ENCODE data around the gene STX4.
"Not testable (repeated sequence)": the region's sequence is repeated elsewhere in the genome, so short reads cannot be mapped to it uniquely, and the experiment has no call there.

The STX4 gene

DNA sequence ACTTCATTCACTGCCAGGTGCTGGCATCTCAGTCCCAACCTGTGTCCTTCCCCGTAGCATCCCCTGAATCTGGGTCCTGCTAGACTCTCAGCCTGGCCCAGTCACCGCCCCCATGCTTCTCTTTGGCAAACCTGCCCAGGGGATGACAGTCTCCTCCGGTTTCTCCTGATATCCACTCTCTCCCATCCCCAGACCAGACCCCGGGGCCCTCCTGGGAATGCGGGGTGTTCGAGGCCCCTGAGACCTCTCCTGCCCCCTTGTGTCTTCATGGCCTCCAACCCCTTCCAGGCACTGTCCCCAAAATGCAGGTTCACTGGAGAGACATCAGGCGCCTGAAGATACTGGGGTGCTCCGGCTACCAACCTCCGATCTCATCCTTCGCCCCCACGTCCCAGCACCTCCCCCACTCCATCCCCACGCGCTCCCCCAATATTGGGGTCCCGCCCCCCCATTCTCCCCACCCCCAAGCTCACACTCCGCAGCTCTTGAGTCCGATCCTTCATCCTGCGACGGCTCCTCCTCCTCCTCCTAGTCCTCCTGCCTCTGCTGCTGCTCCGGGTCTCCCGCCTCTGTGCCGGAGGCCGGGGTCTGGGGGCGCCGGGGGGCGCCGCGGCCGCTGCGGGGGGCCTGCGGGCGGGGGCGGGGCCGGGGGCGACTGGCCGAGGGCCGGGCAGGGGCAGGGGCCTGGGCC is 23.3 kb upstream of the STX4 start:
- no peaks in the 10 kb centered on the region for H3K36me3 ChIP-seq (ENCODE audit: insufficient read depth, low read depth, low read length)
- H3K4me1 ChIP-seq (ENCODE audit: insufficient read depth, low read length): peaks cover 3% of the 10 kb centered on the region; the same call in 1 of the 2 replicates
- H3K4me3 ChIP-seq (ENCODE audit: low read length): peak overlapping the region; percentile 65
- peak overlapping the region; percentile 2; the same call in 1 of the 2 replicates for H3K9ac ChIP-seq (ENCODE audit: low read depth, low read length)
- H3K27me3 ChIP-seq (ENCODE audit: insufficient read depth, low read length): peaks cover 22% of the 10 kb centered on the region
- H3K27ac ChIP-seq (ENCODE audit: low read length): no peak overlapping the region
- H3K9me3 ChIP-seq (ENCODE audit: insufficient read depth, low read depth, low read length): no peaks in the 10 kb centered on the region

DNA sequence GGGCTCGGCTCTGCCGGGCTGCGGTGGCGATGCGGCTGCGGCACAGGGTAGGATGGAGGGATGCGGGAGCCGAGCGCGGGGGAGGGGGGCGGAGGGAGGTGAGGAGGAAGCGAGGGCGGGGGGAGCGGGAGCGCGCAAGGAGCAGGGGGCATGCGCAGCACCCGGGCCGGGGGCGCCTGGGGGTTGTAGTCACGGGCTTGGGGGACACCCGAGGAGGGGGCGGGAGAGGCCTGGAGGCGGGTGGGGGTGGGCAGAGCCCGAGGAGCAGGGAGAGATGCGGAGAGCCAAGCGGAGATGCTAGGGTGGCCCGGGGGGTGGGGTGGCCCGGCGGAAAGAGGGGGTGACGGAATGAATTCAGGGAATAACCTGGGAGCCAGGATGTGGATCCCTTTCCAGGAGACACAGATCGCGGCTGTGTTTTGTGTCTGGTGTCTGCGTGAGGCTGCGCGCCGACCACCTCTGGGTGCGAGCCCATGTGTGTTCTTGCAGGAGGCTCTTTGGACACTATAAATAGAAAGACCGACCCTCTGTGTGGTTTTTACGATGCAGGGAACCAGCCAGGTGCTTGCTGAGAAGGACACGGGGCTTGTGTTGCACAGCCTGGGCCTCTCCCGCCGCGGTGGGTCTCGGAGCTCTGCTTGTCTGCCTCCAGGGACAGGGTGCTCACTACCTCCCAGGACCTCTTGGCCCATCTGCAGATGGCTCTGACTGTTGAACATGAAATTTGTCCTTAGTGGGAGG is 22.6 kb upstream of the STX4 start, which contains the start of gene STX1B:
STX1B (minus strand) TSS at position 54 of the 741 bp plus-strand sequence. CDS start 242 bp downstream, outside the sequence.
- no peak within 1 kb of the TSS for H3K27ac ChIP-seq (ENCODE audit: low read length)
- H3K4me3 ChIP-seq (ENCODE audit: low read length): peak within 1 kb of the TSS; percentile 72
- H3K9me3 ChIP-seq (ENCODE audit: insufficient read depth, low read depth, low read length): no peaks in the 10 kb centered on the region
- H3K4me1 ChIP-seq (ENCODE audit: insufficient read depth, low read length): peaks cover 3% of the 10 kb centered on the region; the same call in 1 of the 2 replicates
- H3K9ac ChIP-seq (ENCODE audit: low read depth, low read length): peak within 1 kb of the TSS; percentile 2; the same call in 1 of the 2 replicates
- no peaks in the 10 kb centered on the region for H3K36me3 ChIP-seq (ENCODE audit: insufficient read depth, low read depth, low read length)
- peaks cover 22% of the 10 kb centered on the region for H3K27me3 ChIP-seq (ENCODE audit: insufficient read depth, low read length)

DNA sequence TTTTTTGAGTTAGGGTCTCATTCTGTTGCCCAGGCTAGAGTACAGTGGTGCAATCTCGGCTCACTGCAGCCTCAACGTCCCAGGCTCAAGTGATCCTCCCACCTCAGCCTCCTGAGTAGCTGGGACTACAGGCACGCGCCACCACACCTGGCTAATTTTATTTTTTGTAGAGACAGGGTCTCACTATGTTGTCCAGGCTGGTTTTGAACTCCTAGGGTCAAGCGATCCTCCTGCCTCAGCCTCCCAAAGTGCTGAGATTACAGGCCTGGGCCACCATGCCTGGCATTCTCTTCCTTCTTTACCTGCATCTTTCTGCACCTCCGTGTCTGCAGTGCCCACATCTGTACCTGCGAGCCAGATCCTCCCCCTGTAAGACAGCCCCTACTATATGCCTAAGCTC is 21.5 kb upstream of the STX4 start:
- H3K27me3 ChIP-seq (ENCODE audit: insufficient read depth, low read length): peaks cover 22% of the 10 kb centered on the region
- H3K9ac ChIP-seq (ENCODE audit: low read depth, low read length); H3K9me3 ChIP-seq (ENCODE audit: insufficient read depth, low read depth, low read length): not testable (repeated sequence)

DNA sequence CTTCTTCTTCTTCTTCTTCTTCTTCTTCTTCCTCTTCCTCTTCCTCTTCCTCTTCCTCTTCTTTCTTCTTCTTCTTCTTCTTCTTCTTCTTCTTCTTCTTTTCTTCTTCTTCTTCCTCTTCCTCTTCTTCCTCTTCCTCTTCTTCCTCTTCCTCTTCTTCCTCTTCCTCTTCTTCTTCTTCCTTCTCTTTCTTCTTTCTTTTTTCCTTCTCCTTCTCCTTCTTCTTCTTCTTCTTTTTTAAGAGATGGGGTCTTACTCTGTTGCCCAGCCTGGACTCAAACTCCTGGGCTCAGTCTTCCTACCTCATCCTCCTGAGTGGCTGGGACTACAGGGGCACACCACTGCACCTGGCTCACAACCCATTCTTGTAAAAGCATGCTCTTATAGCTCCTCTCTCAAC is 20.1 kb upstream of the STX4 start:
- H3K4me3 ChIP-seq (ENCODE audit: low read length); H3K9me3 ChIP-seq (ENCODE audit: insufficient read depth, low read depth, low read length); H3K9ac ChIP-seq (ENCODE audit: low read depth, low read length); H3K36me3 ChIP-seq (ENCODE audit: insufficient read depth, low read depth, low read length); H3K4me1 ChIP-seq (ENCODE audit: insufficient read depth, low read length); H3K27ac ChIP-seq (ENCODE audit: low read length): not testable (repeated sequence)
- peaks cover 22% of the 10 kb centered on the region for H3K27me3 ChIP-seq (ENCODE audit: insufficient read depth, low read length)

More for the DNA sequence above, 21.5 kb upstream of the STX4 start:
- H3K27ac ChIP-seq (ENCODE audit: low read length); H3K4me1 ChIP-seq (ENCODE audit: insufficient read depth, low read length); H3K36me3 ChIP-seq (ENCODE audit: insufficient read depth, low read depth, low read length); H3K4me3 ChIP-seq (ENCODE audit: low read length): not testable (repeated sequence)

DNA sequence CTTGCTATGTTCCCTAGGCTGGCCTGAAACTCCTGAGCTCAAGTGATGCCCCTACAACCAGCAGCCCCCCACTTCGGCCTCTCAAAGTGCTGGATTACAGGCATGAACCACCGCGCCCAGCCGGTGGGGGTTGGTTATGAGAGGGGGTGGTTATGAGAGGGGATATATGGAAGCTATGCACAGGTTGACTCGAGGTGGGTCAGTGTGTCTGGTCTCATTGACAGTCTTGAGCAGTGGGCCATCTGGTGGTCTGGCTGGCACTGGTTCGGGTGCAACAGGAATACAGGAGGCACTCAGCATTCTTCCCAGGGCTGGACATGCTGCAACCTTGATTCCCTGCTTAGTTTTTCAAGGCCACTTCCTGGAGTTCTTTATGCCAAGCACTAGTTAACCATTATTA is 17.3 kb upstream of the STX4 start:
- Histone ChIP-seq H3K27ac (ENCODE audit: low read length) (no peak overlapping the region), H3K9ac (ENCODE audit: low read depth, low read length) (no peak overlapping the region), H3K4me3 (ENCODE audit: low read length) (no peak overlapping the region), H3K9me3 (ENCODE audit: insufficient read depth, low read depth, low read length) (no peaks in the 10 kb centered on the region), H3K36me3 (ENCODE audit: insufficient read depth, low read depth, low read length) (no peaks in the 10 kb centered on the region), H3K27me3 (ENCODE audit: insufficient read depth, low read length) (peaks cover 18% of the 10 kb centered on the region), H3K4me1 (ENCODE audit: insufficient read depth, low read length) (no peaks in the 10 kb centered on the region)

DNA sequence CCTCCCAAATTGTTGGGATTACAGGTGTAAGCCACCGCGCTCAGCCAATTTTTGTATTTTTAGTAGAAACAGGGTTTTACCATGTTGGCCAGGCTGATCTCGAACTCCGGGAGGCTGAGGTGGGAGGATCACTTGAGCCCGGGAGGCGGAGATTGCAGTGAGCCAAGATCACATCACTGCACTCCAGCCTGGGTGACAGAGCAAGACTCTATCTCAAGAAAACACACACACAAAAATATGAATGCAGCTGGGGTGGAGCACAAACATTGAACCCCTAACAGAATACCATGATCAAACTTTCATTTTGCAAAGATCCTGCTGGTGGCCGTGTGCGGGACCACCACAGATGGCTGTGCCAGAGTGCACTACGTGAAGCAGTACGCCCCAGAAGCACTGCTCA is 15.6 kb upstream of the STX4 start:
- not testable (repeated sequence) for H3K27me3 ChIP-seq (ENCODE audit: insufficient read depth, low read length); H3K4me3 ChIP-seq (ENCODE audit: low read length); H3K36me3 ChIP-seq (ENCODE audit: insufficient read depth, low read depth, low read length); H3K9ac ChIP-seq (ENCODE audit: low read depth, low read length); H3K9me3 ChIP-seq (ENCODE audit: insufficient read depth, low read depth, low read length); H3K27ac ChIP-seq (ENCODE audit: low read length); H3K4me1 ChIP-seq (ENCODE audit: insufficient read depth, low read length)

DNA sequence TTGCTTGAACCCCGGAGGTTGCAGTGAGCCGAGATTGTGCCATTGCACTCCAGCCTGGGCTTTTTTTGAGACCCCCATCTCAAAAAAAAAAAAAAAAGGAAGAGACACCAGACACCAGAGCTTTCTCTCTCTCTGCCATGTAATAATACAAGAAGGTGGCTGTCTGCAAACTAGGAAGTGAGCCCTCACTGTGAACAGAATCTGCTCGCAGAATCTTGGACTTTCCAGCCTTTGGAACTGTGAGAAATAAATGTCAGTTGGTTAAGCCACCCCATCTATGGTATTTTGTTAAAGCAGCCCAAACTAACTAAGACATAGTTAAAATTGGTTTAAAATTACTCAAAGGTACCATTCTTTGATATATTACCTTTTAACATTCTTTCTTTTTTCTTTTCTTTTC is 12.8 kb upstream of the STX4 start:
- no peaks in the 10 kb centered on the region for H3K27me3 ChIP-seq (ENCODE audit: insufficient read depth, low read length)
- H3K4me1 ChIP-seq (ENCODE audit: insufficient read depth, low read length): no peaks in the 10 kb centered on the region
- no peak overlapping the region for H3K27ac ChIP-seq (ENCODE audit: low read length)
- H3K9ac ChIP-seq (ENCODE audit: low read depth, low read length): no peak overlapping the region
- H3K4me3 ChIP-seq (ENCODE audit: low read length): no peak overlapping the region
- no peaks in the 10 kb centered on the region for H3K9me3 ChIP-seq (ENCODE audit: insufficient read depth, low read depth, low read length)
- no peaks in the 10 kb centered on the region for H3K36me3 ChIP-seq (ENCODE audit: insufficient read depth, low read depth, low read length)

DNA sequence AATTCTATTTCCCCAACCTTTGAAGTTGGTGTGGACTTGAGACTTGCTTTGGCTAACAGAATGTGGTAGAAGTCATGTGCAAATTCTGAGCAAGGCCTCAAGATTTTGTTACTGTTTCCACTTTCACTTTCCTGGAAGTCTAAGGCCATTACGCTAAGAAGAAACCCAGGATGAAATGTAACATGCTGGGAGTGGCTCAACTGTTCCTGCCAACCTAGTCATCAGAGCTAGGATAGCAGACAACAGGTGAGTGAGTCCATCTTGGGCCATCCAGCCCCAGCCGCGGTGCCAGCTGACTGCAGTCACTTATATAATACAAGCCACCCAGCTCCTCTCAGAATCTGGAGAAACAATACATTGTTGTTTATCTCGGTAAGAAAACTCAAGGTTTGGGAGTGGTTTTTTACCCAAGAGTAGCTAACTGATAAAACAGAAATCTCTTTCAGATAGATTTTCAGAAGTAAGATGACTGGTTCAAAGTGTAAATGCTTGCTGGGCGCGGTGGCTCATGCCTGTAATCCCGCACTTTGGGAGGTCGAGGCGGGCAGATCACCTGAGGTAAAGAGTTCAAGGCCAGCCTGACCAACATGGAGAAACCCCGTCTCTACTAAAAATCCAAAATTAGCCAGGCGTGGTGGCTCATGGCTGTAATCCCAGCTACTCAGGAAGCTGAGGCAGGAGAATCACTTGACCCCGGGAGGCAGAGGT is 10.7 kb upstream of the STX4 start:
- H3K27me3 ChIP-seq (ENCODE audit: insufficient read depth, low read length): no peaks in the 10 kb centered on the region
- no peak overlapping the region for H3K27ac ChIP-seq (ENCODE audit: low read length)
- no peak overlapping the region for H3K9ac ChIP-seq (ENCODE audit: low read depth, low read length)
- no peaks in the 10 kb centered on the region for H3K4me1 ChIP-seq (ENCODE audit: insufficient read depth, low read length)
- no peaks in the 10 kb centered on the region for H3K36me3 ChIP-seq (ENCODE audit: insufficient read depth, low read depth, low read length)
- H3K4me3 ChIP-seq (ENCODE audit: low read length): no peak overlapping the region
- H3K9me3 ChIP-seq (ENCODE audit: insufficient read depth, low read depth, low read length): no peaks in the 10 kb centered on the region

DNA sequence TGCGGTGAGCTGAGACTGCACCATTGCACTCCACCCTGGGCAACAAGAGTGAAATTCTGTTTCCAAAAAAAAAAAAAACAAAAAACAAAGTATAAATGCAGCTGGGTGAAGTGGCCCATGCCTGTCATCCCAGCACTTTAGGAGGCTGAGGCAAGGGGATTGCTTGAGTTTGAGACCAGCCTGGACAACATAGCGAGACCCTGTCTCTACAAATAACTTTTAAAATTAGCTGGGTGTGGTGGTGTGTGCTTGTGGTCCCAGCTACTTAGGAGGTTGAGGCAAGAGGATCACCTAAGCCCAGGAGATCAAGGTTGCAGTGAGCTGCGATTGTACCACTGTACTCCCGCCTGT is 10.1 kb upstream of the STX4 start:
- no peaks in the 10 kb centered on the region for H3K36me3 ChIP-seq (ENCODE audit: insufficient read depth, low read depth, low read length)
- H3K4me3 ChIP-seq (ENCODE audit: low read length): no peak overlapping the region
- no peaks in the 10 kb centered on the region for H3K4me1 ChIP-seq (ENCODE audit: insufficient read depth, low read length)
- H3K9ac ChIP-seq (ENCODE audit: low read depth, low read length): no peak overlapping the region
- no peak overlapping the region for H3K27ac ChIP-seq (ENCODE audit: low read length)
- H3K9me3 ChIP-seq (ENCODE audit: insufficient read depth, low read depth, low read length): no peaks in the 10 kb centered on the region
- H3K27me3 ChIP-seq (ENCODE audit: insufficient read depth, low read length): no peaks in the 10 kb centered on the region

DNA sequence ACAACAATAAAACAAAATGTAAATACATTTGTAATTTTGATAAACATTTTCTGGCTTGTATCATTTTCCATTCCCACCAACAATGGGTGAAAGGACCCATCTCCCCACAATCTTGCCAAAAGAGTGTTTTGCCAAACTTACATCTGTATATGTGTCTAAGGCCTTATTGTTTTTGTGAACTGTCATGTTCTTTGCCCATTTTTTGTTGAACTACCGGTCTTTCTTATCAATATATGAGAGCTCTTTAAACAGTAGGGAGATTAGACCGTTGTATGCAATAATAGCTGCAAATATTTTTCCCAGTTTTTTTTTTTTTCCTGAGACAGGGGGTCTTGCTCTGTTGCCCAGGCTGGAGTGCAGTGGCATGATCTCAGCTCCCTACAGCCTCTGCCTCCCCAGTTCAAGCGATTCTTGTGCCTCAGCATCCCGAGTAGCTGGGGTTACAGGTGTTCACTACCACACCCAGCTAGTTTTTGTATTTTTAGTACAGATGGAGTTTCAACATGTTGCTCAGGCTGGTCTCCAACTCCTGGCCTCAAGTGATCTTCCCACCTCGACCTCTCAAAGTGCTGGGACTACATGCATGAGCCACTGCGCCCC is 9.6 kb upstream of the STX4 start:
- Histone ChIP-seq H3K27me3 (ENCODE audit: insufficient read depth, low read length) (no peaks in the 10 kb centered on the region), H3K9me3 (ENCODE audit: insufficient read depth, low read depth, low read length) (no peaks in the 10 kb centered on the region), H3K4me1 (ENCODE audit: insufficient read depth, low read length) (no peaks in the 10 kb centered on the region), H3K9ac (ENCODE audit: low read depth, low read length) (no peak overlapping the region), H3K36me3 (ENCODE audit: insufficient read depth, low read depth, low read length) (no peaks in the 10 kb centered on the region), H3K27ac (ENCODE audit: low read length) (no peak overlapping the region), H3K4me3 (ENCODE audit: low read length) (no peak overlapping the region)

DNA sequence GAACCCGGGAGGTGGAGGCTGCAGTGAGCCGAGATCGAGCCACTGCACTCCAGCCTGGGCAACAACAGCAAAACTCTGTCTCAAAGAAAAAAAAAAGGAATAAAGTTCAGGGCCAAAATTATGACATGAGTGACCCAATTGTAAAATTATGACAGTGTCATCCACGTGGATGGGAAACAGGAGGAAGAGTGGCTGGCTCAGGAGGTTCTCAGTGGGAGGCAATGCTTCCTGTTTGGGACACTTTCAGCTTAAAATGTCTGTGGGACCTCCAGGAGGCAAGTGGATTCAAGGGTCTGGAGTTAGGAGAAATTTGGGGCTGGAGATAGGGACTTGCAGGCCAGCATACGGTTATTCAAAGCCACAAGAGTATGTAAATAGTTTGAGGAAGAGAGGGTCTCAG is 8.0 kb upstream of the STX4 start:
- Histone ChIP-seq H3K27me3 (ENCODE audit: insufficient read depth, low read length) (no peaks in the 10 kb centered on the region), H3K9me3 (ENCODE audit: insufficient read depth, low read depth, low read length) (no peaks in the 10 kb centered on the region), H3K9ac (ENCODE audit: low read depth, low read length) (no peak overlapping the region), H3K27ac (ENCODE audit: low read length) (no peak overlapping the region), H3K36me3 (ENCODE audit: insufficient read depth, low read depth, low read length) (no peaks in the 10 kb centered on the region), H3K4me1 (ENCODE audit: insufficient read depth, low read length) (no peaks in the 10 kb centered on the region), H3K4me3 (ENCODE audit: low read length) (no peak overlapping the region)

Data from iPS-20b (cell line).